GM12801 (cell line): ENCODE results near the gene WNT4.

Source experiments
- TF ChIP-seq, protein P1 (sequence below): IDR thresholded peaks from one replicate; pipeline ENCODE4 v1.5.1; 2011; ENCODE audit warnings: control low read depth; ENCODE audit not compliant: insufficient read length; ENCODE audit errors: extremely low read depth

The WNT4 gene

DNA sequence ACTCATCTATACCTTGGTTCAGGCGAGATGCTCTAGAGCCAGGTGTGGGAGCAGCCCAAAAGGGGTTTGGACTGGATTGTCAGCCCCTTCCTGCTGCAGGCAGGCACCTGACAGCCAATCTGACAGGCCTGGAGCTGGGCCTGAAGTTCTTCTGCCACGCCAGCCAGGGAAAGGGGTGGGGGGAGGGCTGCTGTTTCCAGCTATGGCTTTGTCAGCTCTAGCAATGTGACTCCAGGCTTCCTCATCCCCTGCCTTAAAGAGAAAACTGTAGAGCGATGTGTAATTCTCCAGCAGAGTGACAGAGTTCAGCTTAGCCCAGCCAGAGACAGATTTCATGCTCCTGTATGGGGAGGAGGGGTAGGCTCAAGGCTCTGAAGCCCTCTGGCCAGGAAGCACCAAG lies 30.3 kb downstream of the WNT4 start:
- TF ChIP-seq, protein P1, sequence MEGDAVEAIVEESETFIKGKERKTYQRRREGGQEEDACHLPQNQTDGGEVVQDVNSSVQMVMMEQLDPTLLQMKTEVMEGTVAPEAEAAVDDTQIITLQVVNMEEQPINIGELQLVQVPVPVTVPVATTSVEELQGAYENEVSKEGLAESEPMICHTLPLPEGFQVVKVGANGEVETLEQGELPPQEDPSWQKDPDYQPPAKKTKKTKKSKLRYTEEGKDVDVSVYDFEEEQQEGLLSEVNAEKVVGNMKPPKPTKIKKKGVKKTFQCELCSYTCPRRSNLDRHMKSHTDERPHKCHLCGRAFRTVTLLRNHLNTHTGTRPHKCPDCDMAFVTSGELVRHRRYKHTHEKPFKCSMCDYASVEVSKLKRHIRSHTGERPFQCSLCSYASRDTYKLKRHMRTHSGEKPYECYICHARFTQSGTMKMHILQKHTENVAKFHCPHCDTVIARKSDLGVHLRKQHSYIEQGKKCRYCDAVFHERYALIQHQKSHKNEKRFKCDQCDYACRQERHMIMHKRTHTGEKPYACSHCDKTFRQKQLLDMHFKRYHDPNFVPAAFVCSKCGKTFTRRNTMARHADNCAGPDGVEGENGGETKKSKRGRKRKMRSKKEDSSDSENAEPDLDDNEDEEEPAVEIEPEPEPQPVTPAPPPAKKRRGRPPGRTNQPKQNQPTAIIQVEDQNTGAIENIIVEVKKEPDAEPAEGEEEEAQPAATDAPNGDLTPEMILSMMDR: no peak

DNA sequence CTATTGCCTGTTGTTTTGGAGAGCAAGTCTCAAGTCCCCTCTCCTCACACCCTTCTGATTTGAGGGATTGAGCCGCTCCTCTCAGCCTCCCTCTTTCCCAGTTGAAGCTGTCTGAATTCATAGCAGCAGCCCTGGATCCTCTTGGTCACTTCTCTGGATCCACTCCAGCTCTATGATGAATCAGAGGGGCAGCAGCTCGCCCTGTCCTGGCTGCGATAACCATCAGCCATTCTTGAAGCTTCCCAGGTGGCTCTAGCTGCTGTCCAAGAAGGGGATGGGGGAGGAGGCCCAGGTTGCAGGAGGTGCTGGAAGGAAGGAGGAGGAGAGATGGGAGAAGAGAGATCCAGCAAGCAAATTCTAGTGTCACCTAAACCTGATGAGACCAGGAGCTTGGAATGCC lies 31.3 kb downstream of the WNT4 start:
- TF ChIP-seq, protein P1: no peak

DNA sequence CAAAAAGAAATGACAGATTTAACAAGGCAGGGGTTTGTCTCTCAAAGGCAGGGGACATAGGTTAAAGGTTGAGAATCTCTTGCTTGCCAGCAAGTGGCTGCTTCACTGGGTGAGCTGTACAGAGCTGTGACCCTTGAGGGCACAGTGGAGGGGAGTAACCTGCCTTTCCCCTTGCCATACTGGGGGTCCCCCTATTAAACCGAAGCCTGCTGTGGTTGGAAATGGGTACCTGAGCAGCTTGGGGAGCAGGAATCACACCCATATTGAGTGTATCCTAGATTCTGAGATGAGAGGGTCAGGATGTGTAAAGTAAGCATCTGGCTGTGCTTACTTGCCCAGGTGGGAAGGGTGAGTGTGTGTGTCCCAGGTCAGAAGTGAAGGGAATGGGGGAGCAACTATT lies 31.8 kb downstream of the WNT4 start:
- TF ChIP-seq, protein P1: no peak

DNA sequence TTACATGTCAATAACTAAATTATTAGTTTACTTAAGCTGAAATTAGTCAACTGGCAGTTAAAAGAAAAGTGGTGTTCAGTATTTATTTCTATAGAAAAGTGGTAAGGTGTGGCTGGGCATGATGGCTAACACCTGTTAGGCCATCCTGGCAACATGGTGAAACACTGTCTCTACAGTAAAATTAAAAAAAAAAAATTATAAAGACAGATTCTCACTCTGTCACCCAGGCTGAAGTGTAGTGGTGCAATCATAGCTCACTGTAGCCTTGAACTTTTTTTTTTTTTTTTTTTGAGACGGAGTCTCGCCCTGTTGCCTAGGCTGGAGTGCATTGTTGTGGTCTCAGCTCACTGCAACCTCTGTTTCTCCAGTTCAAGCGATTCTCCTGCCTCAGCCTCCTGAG lies 32.9 kb downstream of the WNT4 start:
- TF ChIP-seq, protein P1: no peak

DNA sequence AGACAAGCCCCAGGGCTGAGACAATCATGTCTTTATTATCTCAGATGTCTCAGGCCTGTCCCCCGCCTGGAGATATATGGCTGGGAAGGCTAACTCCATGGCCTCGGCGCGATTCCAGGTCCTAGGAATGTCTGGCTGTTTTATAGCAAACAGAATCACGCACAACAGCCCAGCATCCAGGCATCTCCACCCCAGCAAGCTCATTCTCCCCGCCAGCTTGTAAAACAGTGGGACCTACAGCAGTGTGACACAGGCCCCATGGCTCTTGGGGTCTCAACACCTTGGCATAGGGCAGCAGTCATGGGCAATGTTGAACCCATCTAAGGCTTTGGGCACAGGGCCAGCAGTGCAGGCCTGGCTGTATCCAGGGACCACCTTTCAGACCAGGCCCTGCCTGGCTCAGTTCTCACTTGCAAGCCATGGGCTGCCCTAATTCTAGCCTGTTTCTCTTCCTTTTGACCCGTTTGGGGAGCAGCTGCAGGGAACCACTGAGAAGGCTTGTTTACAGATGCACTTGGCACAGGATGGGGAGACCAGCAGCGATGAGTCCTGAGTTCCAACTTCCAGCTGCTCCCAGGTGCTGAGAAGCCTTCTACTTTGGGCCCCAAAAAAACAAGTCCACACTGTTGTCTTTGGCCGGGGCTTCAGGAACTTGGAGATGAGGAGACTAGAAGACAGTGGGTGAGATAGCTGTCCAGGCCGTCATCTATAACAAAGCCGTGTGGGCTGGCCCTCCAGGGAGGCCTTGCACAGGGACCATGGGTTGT lies 34.4 kb downstream of the WNT4 start:
- TF ChIP-seq, protein P1: no peak

DNA sequence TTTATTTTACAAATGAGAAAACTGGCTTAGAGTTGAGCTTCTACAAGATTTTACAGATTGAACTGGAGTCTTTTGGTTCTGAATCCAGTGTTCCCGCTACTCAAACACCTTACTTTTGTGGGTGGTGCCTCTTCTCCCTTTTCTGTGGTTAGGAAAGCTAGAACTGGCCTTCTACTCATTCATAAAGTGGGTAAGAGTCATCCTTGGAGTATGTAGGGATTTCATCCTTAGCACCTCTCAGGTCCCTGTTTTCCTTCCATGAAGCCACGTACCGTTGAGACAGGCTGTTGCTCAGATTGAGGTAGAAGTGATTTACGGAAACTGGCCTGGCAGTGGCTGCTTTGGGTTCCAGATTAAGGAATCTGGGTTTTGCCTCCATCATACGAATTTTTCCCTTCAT lies 35.8 kb downstream of the WNT4 start:
- TF ChIP-seq, protein P1: no peak

DNA sequence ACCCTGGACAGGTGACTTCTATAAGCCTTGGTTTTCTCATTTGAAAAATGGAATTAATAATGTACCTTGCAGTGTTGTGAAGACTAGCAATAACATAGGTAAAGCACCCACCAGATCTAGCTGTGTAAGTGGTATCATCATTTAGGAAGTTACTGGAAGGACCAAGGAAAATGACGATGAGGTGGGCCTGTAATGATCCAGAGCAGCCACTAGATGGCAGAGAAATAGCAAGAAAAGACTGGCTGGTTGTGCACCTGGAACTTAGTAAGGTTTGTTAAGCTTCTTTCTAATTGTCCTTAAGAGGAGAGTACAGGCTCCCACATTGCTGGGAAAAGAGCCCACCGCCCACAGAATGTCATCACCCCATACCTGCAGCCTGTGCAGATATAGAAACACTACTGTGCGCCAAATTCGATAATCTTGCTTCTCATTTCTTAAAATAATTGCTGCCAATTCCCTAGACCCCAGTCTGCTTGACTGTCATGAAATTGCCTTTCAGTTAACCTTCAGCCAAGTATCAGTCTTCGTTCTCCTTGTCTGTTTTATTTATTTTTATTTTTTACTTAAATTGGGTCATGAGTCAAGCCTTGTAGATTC lies 37.2 kb downstream of the WNT4 start:
- TF ChIP-seq, protein P1: no peak
